Breast epithelium (tissue), 4 donors: Measurements from ENCODE around the gene BEST1. TPM values are rescaled to one million over a fixed set of nuclear protein-coding genes. Genes with fewer than 3 reads are reported as not detected.

ENCODE experiments used
- DNase-seq, 2 donors: peaks; one replicate each; pipeline ENCODE4 v3.0.0-alpha.2; 2019; ENCODE audit warnings: low spot score in 2 of 2
- H3K27ac ChIP-seq, 2 donors: fragments of 200-600 bp; sonication (generic) in 1 of 2; one replicate each; pipeline ENCODE4 v1.5.1; 2016 to 2019; ENCODE audit warnings: mild to moderate bottlenecking in 1 of 2
- H3K27me3 ChIP-seq, 2 donors: fragments of 200-600 bp; sonication (generic) in 1 of 2; one replicate each; pipeline versions ENCODE4 v1.5.1 to v1.6.0; 2017 to 2019; ENCODE audit warnings: control low read depth in 1 of 2, mild to moderate bottlenecking in 1 of 2
- H3K36me3 ChIP-seq: fragments of 200-600 bp; one replicate; pipeline ENCODE4 v1.5.1; 2019
- H3K4me1 ChIP-seq, 2 donors: fragments of 200-600 bp; sonication (generic); one replicate each; pipeline ENCODE4 v1.5.1; 2016 to 2019; ENCODE audit warnings: control low read depth in 1 of 2
- H3K4me3 ChIP-seq, 3 donors: fragments of 200-600 bp; sonication (generic); 1 replicate in 2 of 3; 2 replicates in 1 of 3; pipeline ENCODE4 v1.5.1; 2016 to 2019; ENCODE audit warnings: mild to moderate bottlenecking in 3 of 3, moderate library complexity in 2 of 3
- H3K9me3 ChIP-seq, 2 donors: fragments of 200-600 bp; sonication (generic) in 1 of 2; one replicate each; pipeline ENCODE4 v1.5.1; 2016 to 2019; ENCODE audit warnings: control low read depth in 1 of 2
- CTCF ChIP-seq, 3 donors: fragments of 450-650 bp; IDR thresholded peaks; one replicate each; pipeline ENCODE4 v1.5.1; 2016 to 2017; ENCODE audit warnings: antibody characterized with exemption in 3 of 3, mild to moderate bottlenecking in 3 of 3, moderate library complexity in 3 of 3
- POLR2A ChIP-seq: fragments of 450-650 bp; IDR thresholded peaks from one replicate; pipeline ENCODE4 v1.6.1; 2016; ENCODE audit warnings: antibody characterized with exemption, mild to moderate bottlenecking, moderate library complexity
- POLR2AphosphoS5 ChIP-seq, 3 donors: sonication (generic); formaldehyde crosslinking; IDR thresholded peaks; one replicate each; pipeline ENCODE4 v1.6.1; 2017; ENCODE audit warnings: antibody characterized with exemption in 3 of 3
- intact Hi-C: fragments of 100-400 bp; cut with DNase I; formaldehyde crosslinking; loops from one replicate; pipeline ENCODE4 v1.15.1; 2023; ENCODE audit warnings: low total_unique reads
- total RNA-seq, 3 donors: library from RNA; depleted of rRNA; stranded (reverse); fragments of >200 nt; gene quantifications; one replicate each; pipeline ENCODE4 v1.1.0, GENCODE V29; 2016

The BEST1 gene
- total RNA-seq, 3 donors from 2014 or later: 3.7 to 10.1 (median 5.9) TPM

GRCh38 chr11:61907871-61908729, 42.1 kb upstream of the BEST1 start:
- DNase-seq: no peak
- peak overlapping the region in 1 of 3 donors; percentile 46 for H3K4me3 ChIP-seq
- intact Hi-C loops: loop anchor here (10.0 kb wide), 1 partner anchor 167 kb away; no protein-coding TSS in a partner anchor
- no peaks in the 10 kb centered on the region for H3K9me3 ChIP-seq
- H3K27ac ChIP-seq: peak overlapping the region in 1 of 2 donors; percentile 85
- no peaks in the 10 kb centered on the region for H3K27me3 ChIP-seq
- no peaks in the 10 kb centered on the region for H3K4me1 ChIP-seq
- no peaks in the 10 kb centered on the region for H3K36me3 ChIP-seq
- no peak for TF ChIP-seq POLR2AphosphoS5 (IDR thresholded peaks at IDR 0.05)
- TF ChIP-seq POLR2A: no peak
- TF ChIP-seq CTCF (IDR thresholded peaks at IDR 0.05): no peak

GRCh38 chr11:61908730-61909316, 41.3 kb upstream of the BEST1 start:
- DNase-seq: no peak
- intact Hi-C loops: loop anchor here (10.0 kb wide), 1 partner anchor 166 kb away; no protein-coding TSS in a partner anchor
- peak overlapping the region in 1 of 3 donors; percentile 46 for H3K4me3 ChIP-seq
- peak overlapping the region in 1 of 2 donors; percentile 85 for H3K27ac ChIP-seq
- TF ChIP-seq POLR2AphosphoS5 (IDR thresholded peaks at IDR 0.05) (no peak), CTCF (IDR thresholded peaks at IDR 0.05) (no peak), POLR2A (no peak)
- no peaks in the 10 kb centered on the region for H3K27me3 ChIP-seq
- H3K36me3 ChIP-seq: no peaks in the 10 kb centered on the region
- no peaks in the 10 kb centered on the region for H3K9me3 ChIP-seq
- H3K4me1 ChIP-seq: no peaks in the 10 kb centered on the region

GRCh38 chr11:61910187-61911127, 39.7 kb upstream of the BEST1 start:
- H3K4me3 ChIP-seq: peak overlapping the region in 1 of 3 donors; percentile 33
- H3K27me3 ChIP-seq: no peaks in the 10 kb centered on the region
- no peak for DNase-seq
- no peaks in the 10 kb centered on the region for H3K36me3 ChIP-seq
- intact Hi-C loops: no loop called here
- H3K27ac ChIP-seq: peak overlapping the region; percentile 33 to 85
- H3K4me1 ChIP-seq: no peaks in the 10 kb centered on the region
- no peaks in the 10 kb centered on the region for H3K9me3 ChIP-seq
- TF ChIP-seq POLR2A (no peak), CTCF (IDR thresholded peaks at IDR 0.05) (no peak), POLR2AphosphoS5 (IDR thresholded peaks at IDR 0.05) (no peak)

- H3K27ac ChIP-seq: peak overlapping the region; percentile 33 to 85
These were observed 38.9 kb upstream of the BEST1 start for GRCh38 chr11:61911128-61911700.

More at GRCh38 chr11:61911128-61911700, 38.9 kb upstream of the BEST1 start:
- Histone ChIP-seq H3K9me3 (no peaks in the 10 kb centered on the region), H3K36me3 (no peaks in the 10 kb centered on the region), H3K4me3 (peak overlapping the region in 1 of 3 donors; percentile 92), H3K27me3 (no peaks in the 10 kb centered on the region), H3K4me1 (no peaks in the 10 kb centered on the region)
- intact Hi-C loops: no loop called here
- DNase-seq: no peak
- TF ChIP-seq POLR2A (no peak), CTCF (IDR thresholded peaks at IDR 0.05) (no peak), POLR2AphosphoS5 (IDR thresholded peaks at IDR 0.05) (no peak)
